Gastroesophageal sphincter (tissue), 3 donors: ENCODE measurements around the gene PEX26.

Experiments
- CTCF ChIP-seq, 4 experiments: fragments of 200-600 bp in 2 of 4; fragments of 450-650 bp in 2 of 4; sonication (generic) in 1 of 4; IDR thresholded peaks; one replicate each; pipeline ENCODE4 v1.5.1; 2017 to 2019; ENCODE audit warnings: antibody characterized with exemption in 4 of 4, mild to moderate bottlenecking in 2 of 4, moderate library complexity in 2 of 4
- EP300 ChIP-seq: sonication (generic); formaldehyde crosslinking; IDR thresholded peaks from one replicate; pipeline ENCODE4 v1.6.1; 2017; ENCODE audit warnings: antibody characterized with exemption, mild to moderate bottlenecking
- POLR2A ChIP-seq, 2 donors: fragments of 450-650 bp; IDR thresholded peaks; one replicate each; pipeline ENCODE4 v1.6.1; 2017; ENCODE audit warnings: antibody characterized with exemption in 2 of 2, mild to moderate bottlenecking in 2 of 2, moderate library complexity in 1 of 2
- POLR2AphosphoS5 ChIP-seq: sonication (generic); formaldehyde crosslinking; IDR thresholded peaks from one replicate; pipeline ENCODE4 v1.6.1; 2017; ENCODE audit warnings: antibody characterized with exemption

DNA sequence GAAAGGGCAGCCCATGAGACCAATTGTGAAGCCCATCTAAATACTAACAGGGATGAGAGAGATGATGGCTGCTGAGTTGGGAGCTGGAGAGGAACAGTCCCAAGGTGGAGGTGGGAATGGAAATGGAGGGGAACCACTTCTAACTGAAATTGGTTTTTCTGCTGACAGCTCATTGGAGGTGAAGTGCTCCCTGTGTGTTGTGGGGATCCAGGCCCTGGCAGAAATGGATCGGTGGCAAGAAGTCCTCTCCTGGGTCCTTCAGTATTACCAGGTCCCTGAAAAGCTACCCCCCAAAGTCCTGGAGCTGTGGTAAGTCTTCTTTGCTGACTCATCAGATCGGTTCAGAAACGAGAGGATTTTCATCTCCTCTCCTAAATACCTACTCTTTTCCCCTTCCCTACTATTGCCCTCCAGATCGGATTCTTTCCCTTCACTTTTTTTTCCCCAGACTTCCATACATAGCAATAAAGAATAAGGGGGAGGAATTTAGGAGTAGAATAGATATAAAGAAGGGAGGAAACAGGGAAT, 2.0 kb downstream of the PEX26 start:
- TF ChIP-seq CTCF (IDR thresholded peaks at IDR 0.05) (no peak), EP300 (no peak), POLR2A (IDR thresholded peaks at IDR 0.05) (no peak), POLR2AphosphoS5 (no peak)
